Ascending aorta (tissue), 2 donors: ENCODE results near the gene NLRP6. TPM values are rescaled to one million over a fixed set of nuclear protein-coding genes. Genes with fewer than 3 reads are reported as not detected.
"Not testable (repeated sequence)": the region's sequence is repeated elsewhere in the genome, so short reads cannot be mapped to it uniquely, and the experiment has no call there.

Source experiments
- DNase-seq, 2 donors: peaks; one replicate each; pipeline ENCODE4 v3.0.0-alpha.2; 2019; ENCODE audit warnings: low spot score in 2 of 2
- H3K27ac ChIP-seq, 2 donors: fragments of 200-600 bp; sonication (generic); one replicate each; pipeline ENCODE4 v1.5.1; 2016 to 2017; ENCODE audit warnings: mild to moderate bottlenecking in 1 of 2
- H3K27me3 ChIP-seq: fragments of 200-600 bp; sonication (generic); one replicate; pipeline ENCODE4 v1.5.1; 2017
- H3K36me3 ChIP-seq, 2 donors: fragments of 200-600 bp; sonication (generic); one replicate each; pipeline ENCODE4 v1.5.1; 2016
- H3K4me1 ChIP-seq, 2 donors: fragments of 200-600 bp; sonication (generic); one replicate each; pipeline ENCODE4 v1.5.1; 2016 to 2017; ENCODE audit warnings: mild to moderate bottlenecking in 1 of 2
- H3K4me3 ChIP-seq, 2 donors: fragments of 200-600 bp; sonication (generic); one replicate each; pipeline ENCODE4 v1.5.1; 2016 to 2017; ENCODE audit warnings: mild to moderate bottlenecking in 1 of 2
- H3K9me3 ChIP-seq, 2 donors: fragments of 200-600 bp; sonication (generic); one replicate each; pipeline ENCODE4 v1.5.1; 2016
- intact Hi-C: fragments of 100-400 bp; cut with DNase I; formaldehyde crosslinking; loops from one replicate; pipeline ENCODE4 v1.15.1; 2023
- total RNA-seq: library from RNA; depleted of rRNA; stranded (reverse); fragments of >200 nt; gene quantifications from one replicate; pipeline ENCODE4 v1.1.0, GENCODE V29; 2016
- TF ChIP-seq, protein P1 (sequence below), 3 experiments: fragments of 200-600 bp in 2 of 3; fragments of 450-650 bp in 1 of 3; sonication (generic) in 2 of 3; IDR thresholded peaks; one replicate each; pipeline ENCODE4 v1.5.1; 2016 to 2019; ENCODE audit warnings: antibody characterized with exemption in 3 of 3, mild to moderate bottlenecking in 1 of 3, moderate library complexity in 1 of 3

NLRP6 gene
- total RNA-seq, 1 donor from 2014 or later = not detected

DNA sequence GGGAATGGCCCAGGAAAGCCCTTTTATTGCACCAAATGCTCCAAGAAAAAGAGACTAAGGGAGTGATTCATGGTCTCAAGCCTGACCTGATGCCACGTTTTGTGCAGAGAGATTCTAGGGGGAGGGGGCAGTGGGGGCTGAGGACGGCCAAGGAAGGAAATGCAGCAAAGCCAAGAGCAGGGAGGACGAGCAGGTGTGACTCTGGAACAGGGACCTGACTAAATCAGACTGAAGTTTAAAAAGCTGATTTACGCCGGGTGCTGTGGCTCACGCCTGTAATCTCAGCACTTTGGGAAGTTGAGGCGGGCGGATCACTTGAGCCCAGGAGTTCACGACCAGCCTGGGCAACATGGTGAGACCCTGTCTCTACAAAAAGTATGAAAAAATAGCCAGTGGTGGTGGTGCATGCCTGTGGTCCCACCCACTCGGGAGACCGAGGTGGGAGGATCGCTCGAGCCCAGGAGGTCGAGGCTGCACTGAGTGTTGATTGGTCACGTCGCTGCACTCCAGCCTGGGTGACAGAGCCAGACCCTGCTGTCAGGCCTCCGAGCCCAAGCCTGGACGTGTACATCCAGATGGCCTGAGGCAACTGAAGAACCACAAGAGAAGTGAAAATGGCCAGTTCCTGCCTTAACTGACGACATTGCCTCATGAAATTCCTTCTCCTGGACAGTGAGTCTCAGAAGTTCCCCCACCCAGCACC lies 53.3 kb downstream of the NLRP6 start:
- Histone ChIP-seq H3K27ac (no peak overlapping the region), H3K9me3 (no peaks in the 10 kb centered on the region), H3K4me3 (no peak overlapping the region), H3K4me1 (peaks cover 4 to 9% of the 10 kb centered on the region in 2 donors), H3K36me3 (no peaks in the 10 kb centered on the region), H3K27me3 (no peaks in the 10 kb centered on the region)
- intact Hi-C loops = no loop called here
- DNase-seq = no peak
- TF ChIP-seq, protein P1, sequence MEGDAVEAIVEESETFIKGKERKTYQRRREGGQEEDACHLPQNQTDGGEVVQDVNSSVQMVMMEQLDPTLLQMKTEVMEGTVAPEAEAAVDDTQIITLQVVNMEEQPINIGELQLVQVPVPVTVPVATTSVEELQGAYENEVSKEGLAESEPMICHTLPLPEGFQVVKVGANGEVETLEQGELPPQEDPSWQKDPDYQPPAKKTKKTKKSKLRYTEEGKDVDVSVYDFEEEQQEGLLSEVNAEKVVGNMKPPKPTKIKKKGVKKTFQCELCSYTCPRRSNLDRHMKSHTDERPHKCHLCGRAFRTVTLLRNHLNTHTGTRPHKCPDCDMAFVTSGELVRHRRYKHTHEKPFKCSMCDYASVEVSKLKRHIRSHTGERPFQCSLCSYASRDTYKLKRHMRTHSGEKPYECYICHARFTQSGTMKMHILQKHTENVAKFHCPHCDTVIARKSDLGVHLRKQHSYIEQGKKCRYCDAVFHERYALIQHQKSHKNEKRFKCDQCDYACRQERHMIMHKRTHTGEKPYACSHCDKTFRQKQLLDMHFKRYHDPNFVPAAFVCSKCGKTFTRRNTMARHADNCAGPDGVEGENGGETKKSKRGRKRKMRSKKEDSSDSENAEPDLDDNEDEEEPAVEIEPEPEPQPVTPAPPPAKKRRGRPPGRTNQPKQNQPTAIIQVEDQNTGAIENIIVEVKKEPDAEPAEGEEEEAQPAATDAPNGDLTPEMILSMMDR (IDR thresholded peaks at IDR 0.05) = no peak

DNA sequence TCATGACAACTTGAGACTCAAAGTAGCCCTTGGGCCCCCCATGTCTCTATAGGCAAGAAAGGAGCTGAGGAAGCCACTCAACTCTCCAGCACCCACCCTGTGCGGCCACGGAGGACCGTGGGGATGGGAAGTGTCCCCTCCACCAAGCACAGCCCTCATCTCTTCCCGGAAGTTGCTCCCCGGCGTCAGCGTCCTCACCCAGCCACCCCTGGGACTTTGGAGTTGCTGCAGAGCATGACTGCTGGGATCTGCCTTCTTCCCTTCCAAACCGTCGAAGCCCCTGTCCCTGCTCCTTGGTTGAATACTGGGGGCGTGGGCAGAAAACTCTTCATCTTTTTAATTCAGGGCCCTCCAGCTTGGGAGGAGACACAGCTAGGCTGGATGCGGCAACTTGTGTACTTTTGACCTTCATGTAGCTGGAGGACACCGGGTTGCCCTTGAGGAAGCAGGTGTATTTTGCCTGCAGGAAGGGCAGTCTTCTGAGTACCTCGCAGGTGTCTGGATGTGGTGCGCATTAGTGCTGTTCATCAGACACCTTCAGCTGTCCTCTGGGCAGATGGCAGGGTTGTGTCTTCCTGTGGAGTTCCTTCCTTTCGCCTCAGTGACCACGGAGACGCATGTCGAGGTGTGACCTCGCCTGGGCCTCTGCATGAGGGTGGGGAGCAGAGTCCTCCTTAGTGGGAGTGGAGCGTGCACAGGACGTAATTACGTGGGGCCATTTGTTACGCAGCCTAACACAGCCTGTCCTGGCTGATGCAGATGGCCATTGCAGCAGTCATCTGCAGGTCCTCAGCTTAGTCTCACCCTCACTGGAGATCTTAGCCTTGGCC lies 54.7 kb downstream of the NLRP6 start:
- intact Hi-C loops = no loop called here
- DNase-seq = no peak
- Histone ChIP-seq H3K27ac (no peak overlapping the region), H3K9me3 (no peaks in the 10 kb centered on the region), H3K4me3 (no peak overlapping the region), H3K4me1 (no peaks in the 10 kb centered on the region), H3K36me3 (no peaks in the 10 kb centered on the region), H3K27me3 (no peaks in the 10 kb centered on the region)
- TF ChIP-seq, protein P1 (IDR thresholded peaks at IDR 0.05) = no peak

DNA sequence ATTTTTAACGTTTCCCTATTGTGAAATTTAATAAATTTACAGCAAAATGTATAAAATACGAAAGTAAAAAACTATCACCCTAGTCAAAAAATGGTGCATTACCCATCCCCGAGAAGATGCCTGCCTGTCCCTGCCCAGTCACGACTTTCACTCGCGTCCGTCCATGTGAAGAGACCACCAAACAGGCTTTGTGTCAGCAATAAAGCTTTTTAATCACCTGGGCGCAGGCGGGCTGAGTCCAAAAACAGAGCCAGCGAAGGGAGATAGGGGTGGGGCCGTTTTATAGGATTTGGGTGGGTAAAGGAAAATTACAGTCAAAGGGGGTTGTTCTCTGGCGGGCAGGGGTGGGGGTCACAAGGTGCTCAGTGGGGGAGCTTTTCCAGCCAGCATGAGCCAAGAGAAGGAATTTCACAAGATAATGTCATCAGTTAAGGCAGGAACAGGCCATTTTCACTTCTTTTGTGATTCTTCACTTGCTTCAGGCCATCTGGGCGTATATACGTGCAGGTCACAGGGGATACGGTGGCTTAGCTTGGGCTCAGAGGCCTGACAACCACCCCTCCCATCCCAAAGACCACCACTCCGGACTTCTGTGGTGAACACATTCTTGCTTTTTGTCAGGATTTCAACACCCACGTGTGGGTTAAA lies 55.5 kb downstream of the NLRP6 start:
- intact Hi-C loops, H3K27ac ChIP-seq, H3K4me3 ChIP-seq, H3K27me3 ChIP-seq, H3K9me3 ChIP-seq, H3K36me3 ChIP-seq, DNase-seq, H3K4me1 ChIP-seq: not testable (repeated sequence)

DNA sequence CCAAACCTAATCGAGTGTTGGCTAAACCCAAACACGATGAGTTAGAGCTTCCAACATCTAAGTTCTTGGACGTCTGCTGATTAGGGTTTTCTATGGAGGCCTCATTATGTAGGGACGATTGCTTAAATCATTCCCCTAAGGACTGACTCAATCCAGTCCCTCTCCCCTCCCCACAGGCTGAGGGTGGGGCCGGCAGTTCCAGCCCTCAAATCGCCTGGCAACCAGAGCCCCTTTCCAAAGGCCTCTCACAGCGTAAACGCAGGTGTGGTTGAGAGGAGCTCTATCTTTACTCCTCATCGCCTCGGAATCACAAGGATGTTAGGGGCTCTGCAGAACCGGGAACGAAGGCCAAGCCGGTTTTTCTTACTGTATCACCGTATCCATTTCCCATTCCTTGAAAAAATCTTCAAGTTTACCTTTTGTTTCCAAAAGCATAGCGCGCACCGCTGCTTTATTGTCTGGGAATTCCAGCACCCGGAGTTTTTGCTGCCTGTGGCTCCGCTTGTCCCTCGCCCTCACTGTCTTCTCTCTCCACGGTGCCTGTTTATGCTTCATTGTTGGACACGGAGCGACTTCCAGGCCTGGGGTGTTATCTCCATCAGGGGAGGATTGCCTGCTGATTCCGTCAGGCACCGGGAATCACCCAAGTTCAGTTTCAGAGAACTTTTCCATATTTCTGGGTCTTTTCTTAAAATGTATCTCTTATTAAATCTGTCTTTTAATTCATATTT lies 56.2 kb downstream of the NLRP6 start:
- intact Hi-C loops = no loop called here
- TF ChIP-seq, protein P1 (IDR thresholded peaks at IDR 0.05) = no peak

More for the DNA sequence above, 56.2 kb downstream of the NLRP6 start:
- no peaks in the 10 kb centered on the region for H3K9me3 ChIP-seq
- no peaks in the 10 kb centered on the region for H3K36me3 ChIP-seq
- no peak overlapping the region for H3K4me3 ChIP-seq
- H3K27ac ChIP-seq = peak overlapping the region in 1 of 2 donors; percentile 34
- no peaks in the 10 kb centered on the region for H3K4me1 ChIP-seq
- peak in 1 of 2 donors; percentile 30 for DNase-seq
- H3K27me3 ChIP-seq = no peaks in the 10 kb centered on the region

Other genes starting within 250 kb of the NLRP6 start
- gene SCGB1C1, start 85.3 kb upstream of the NLRP6 start, total RNA-seq = not detected
- gene BET1L, start 71.0 kb upstream of the NLRP6 start, total RNA-seq = 42.3 TPM
- 102 TPM for gene RIC8A, start 70.7 kb upstream of the NLRP6 start, total RNA-seq
- gene SIRT3, start 42.1 kb upstream of the NLRP6 start, total RNA-seq = 69.9 TPM
- gene PSMD13, start 41.4 kb upstream of the NLRP6 start, total RNA-seq = 50.2 TPM
- 155 TPM for gene PGGHG, start 10.7 kb downstream of the NLRP6 start, total RNA-seq
- not detected for gene IFITM5, start 21.1 kb downstream of the NLRP6 start, total RNA-seq
- gene IFITM2, start 29.4 kb downstream of the NLRP6 start, total RNA-seq = 1,131 TPM
- 650 TPM for gene IFITM1, start 35.6 kb downstream of the NLRP6 start, total RNA-seq
- gene IFITM3, start 42.5 kb downstream of the NLRP6 start, total RNA-seq = 1,421 TPM
- gene B4GALNT4, start 91.1 kb downstream of the NLRP6 start, total RNA-seq = not detected
- gene PKP3, start 115.8 kb downstream of the NLRP6 start, total RNA-seq = not detected
- gene SIGIRR, start 136.6 kb downstream of the NLRP6 start, total RNA-seq = 121 TPM
- gene ANO9, start 163.6 kb downstream of the NLRP6 start, total RNA-seq = 4.0 TPM
- gene PTDSS2, start 171.9 kb downstream of the NLRP6 start, total RNA-seq = 185 TPM
- 649 TPM for gene RNH1, start 228.8 kb downstream of the NLRP6 start, total RNA-seq